Omental fat pad (tissue), 4 donors: ENCODE data around the gene MACROD2. TPM values are rescaled to one million over a fixed set of nuclear protein-coding genes. Genes with fewer than 3 reads are reported as not detected.

ENCODE experiments used
- ATAC-seq: fragments of 150-250 bp; one replicate; pipeline ENCODE4 v1.9.1; 2016; ENCODE audit warnings: mild to moderate bottlenecking, moderate library complexity; ENCODE audit not compliant: low FRiP score
- DNase-seq: peaks from one replicate; pipeline ENCODE4 v3.0.0-alpha.2; 2019; ENCODE audit warnings: low spot score
- CTCF ChIP-seq, 3 donors: fragments of 450-650 bp; IDR thresholded peaks; one replicate each; pipeline ENCODE4 v1.5.1; 2016 to 2017; ENCODE audit warnings: antibody characterized with exemption in 3 of 3, mild to moderate bottlenecking in 3 of 3, moderate library complexity in 2 of 3
- total RNA-seq, 4 donors: library from RNA; depleted of rRNA; stranded (reverse); fragments of >200 nt; gene quantifications; one replicate each; pipeline ENCODE4 v1.1.0, GENCODE V29; 2016

MACROD2 gene
- total RNA-seq, 4 donors from 2014 or later, result 6.8 to 54.1 (median 7.4) TPM

- DNase-seq (no peak), ATAC-seq (no peak)
- no peak for TF ChIP-seq CTCF (IDR thresholded peaks at IDR 0.05)
Measured at GRCh38 chr20:14745830-14746229, 750.5 kb downstream of the MACROD2 start.

GRCh38 chr20:14751191-14751590 is 755.9 kb downstream of the MACROD2 start:
- DNase-seq, result no peak
- TF ChIP-seq CTCF (IDR thresholded peaks at IDR 0.05), result no peak
- ATAC-seq, result no peak

- ATAC-seq, result no peak
- no peak for TF ChIP-seq CTCF (IDR thresholded peaks at IDR 0.05)
- no peak for DNase-seq
Measured at GRCh38 chr20:14757728-14758127, 762.4 kb downstream of the MACROD2 start.

- no peak for ATAC-seq
- DNase-seq, result no peak
- no peak for TF ChIP-seq CTCF (IDR thresholded peaks at IDR 0.05)
Measured at GRCh38 chr20:14758356-14758755, 763.0 kb downstream of the MACROD2 start.

GRCh38 chr20:14759979-14760378 is 764.7 kb downstream of the MACROD2 start:
- TF ChIP-seq CTCF (IDR thresholded peaks at IDR 0.05), result no peak
- DNase-seq, result no peak
- ATAC-seq, result no peak

GRCh38 chr20:14761903-14762302 is 766.6 kb downstream of the MACROD2 start:
- ATAC-seq (no peak), DNase-seq (no peak)
- TF ChIP-seq CTCF (IDR thresholded peaks at IDR 0.05), result no peak

GRCh38 chr20:14764511-14765369 is 769.4 kb downstream of the MACROD2 start:
- TF ChIP-seq CTCF (IDR thresholded peaks at IDR 0.05), result no peak
- ATAC-seq, result no peak
- DNase-seq, result no peak
